ENCODE results near the gene GSC2. TPM values are rescaled to one million over a fixed set of nuclear protein-coding genes. Genes with fewer than 3 reads are reported as not detected.
A peak's percentile ranks its signal among the peaks of the same experiment; 100 is the strongest.

GSC2 gene
- total and polyA plus RNA-seq, 9 of the 15 experiments (the other 6 are each of a cell fraction or from before 2014, with no cell fraction given): not detected

- no peak for TF ChIP-seq ZBTB49 (CRISPR knock-in tag; IDR thresholded peaks at IDR 0.05; ENCODE audit: borderline replicate concordance)
- no peak for TF ChIP-seq ATF3 (IDR thresholded peaks at IDR 0.05)
- TF ChIP-seq ATF3 (CRISPR knock-in tag; conservative IDR thresholded peaks at IDR 0.05): peak; percentile 67
- TF ChIP-seq ARHGAP35 (IDR thresholded peaks at IDR 0.05; ENCODE audit: partially characterized antibody): no peak
- TF ChIP-seq SMARCE1 (IDR thresholded peaks at IDR 0.05): no peak
- peak in 1 of 2 experiments; percentile 39; a peak in 1 of 4 replicates for TF ChIP-seq TEAD1 (CRISPR knock-in tag; IDR thresholded peaks at IDR 0.05)
- TF ChIP-seq ZNF324 (CRISPR knock-in tag; IDR thresholded peaks at IDR 0.05): peak; percentile 48; the same call in 1 of the 2 replicates
- TF ChIP-seq CAMTA2 (CRISPR knock-in tag; conservative IDR thresholded peaks at IDR 0.05): peak; percentile 93; the same call in 1 of the 2 replicates
- TF ChIP-seq ZNF583 (CRISPR knock-in tag; IDR thresholded peaks at IDR 0.05): peak; percentile 91
- TF ChIP-seq SIX5 (IDR thresholded peaks at IDR 0.05; ENCODE audit: borderline replicate concordance in 1 of 2, insufficient read depth in 1 of 2, low read depth in 1 of 2, low read length in 2 of 2): no peak
- TF ChIP-seq JUND (IDR thresholded peaks at IDR 0.05; ENCODE audit: borderline replicate concordance, low read depth, low read length): peak; percentile 40
- TF ChIP-seq JUND (tag; IDR thresholded peaks at IDR 0.05; ENCODE audit: borderline replicate concordance, low read depth, low read length): no peak
- no peak for TF ChIP-seq TCF3 (CRISPR knock-in tag; IDR thresholded peaks at IDR 0.05)
- TF ChIP-seq XRCC4 (IDR thresholded peaks at IDR 0.05; ENCODE audit: extremely low read depth, insufficient read depth, insufficient read length): no peak
- TF ChIP-seq NFXL1 (CRISPR knock-in tag; IDR thresholded peaks at IDR 0.05): 0 out of 2 replicates have a peak, but pooled peaks have one; percentile 59
- TF ChIP-seq NFRKB (IDR thresholded peaks at IDR 0.05; ENCODE audit: low read depth): no peak
- TF ChIP-seq RBM15 (IDR thresholded peaks at IDR 0.05; ENCODE audit: insufficient read depth, low read length): no peak
- TF ChIP-seq BHLHE40 (IDR thresholded peaks at IDR 0.05; ENCODE audit: low read length): peak; percentile 34; the same call in 1 of the 2 replicates
- peak; percentile 52; the same call in 1 of the 2 replicates for TF ChIP-seq GMEB1 (CRISPR knock-in tag; IDR thresholded peaks at IDR 0.05)
- no peak for TF ChIP-seq HMBOX1 (IDR thresholded peaks at IDR 0.05)
- TF ChIP-seq PHF20 (IDR thresholded peaks at IDR 0.05; ENCODE audit: partially characterized antibody): no peak
- TF ChIP-seq ZNF445 (CRISPR knock-in tag; IDR thresholded peaks at IDR 0.05; ENCODE audit: low read depth): no peak; the same call in 1 of the 2 replicates
- peak; percentile 15 for TF ChIP-seq HCFC1 (IDR thresholded peaks at IDR 0.05; ENCODE audit: low read depth, low read length)
- TF ChIP-seq SLC30A9 (CRISPR knock-in tag; IDR thresholded peaks at IDR 0.05): no peak
- TF ChIP-seq ZNF76 (CRISPR knock-in tag; IDR thresholded peaks at IDR 0.05; ENCODE audit: borderline replicate concordance): peak; percentile 46; the same call in 1 of the 2 replicates
Measured at GRCh38 chr22:19178065-19178656, 28.1 kb upstream of the GSC2 start (continued).

All from K562 (cell line).